Right hindlimb (tissue), 1 donor: ENCODE results near the gene ATP7A.
"Not testable (repeated sequence)": the region's sequence is repeated elsewhere in the genome, so short reads cannot be mapped to it uniquely, and the experiment has no call there.

Experiments
- DNase-seq: peaks from one replicate; pipeline ENCODE4 v3.0.0-alpha.2; 2018

The ATP7A gene

GRCh38 chrX:77910108-77910840, at the start of gene ATP7A:
Gene ATP7A, plus strand, starts transcription at chrX:77910693. Its CDS starts 60,949 bp downstream, at chrX:77971642.
- DNase-seq, result peak; percentile 93

GRCh38 chrX:77875372-77875771, 35.1 kb upstream of the ATP7A start:
- DNase-seq, result no peak

- not testable (repeated sequence) for DNase-seq
These were observed 29.1 kb upstream of the ATP7A start for GRCh38 chrX:77881418-77881817.

GRCh38 chrX:77892887-77893286, 17.6 kb upstream of the ATP7A start:
- no peak for DNase-seq

GRCh38 chrX:77893713-77894112, 16.8 kb upstream of the ATP7A start:
- no peak for DNase-seq

GRCh38 chrX:77894921-77895886, 15.3 kb upstream of the ATP7A start, which contains the start of gene MAGT1:
Gene MAGT1, minus strand, starts transcription at chrX:77895435. Its CDS starts 25 bp downstream, at chrX:77895410.
- peak; percentile 96 for DNase-seq

- DNase-seq, result peak; percentile 85
These were observed 11.2 kb upstream of the ATP7A start, which contains the start of gene COX7B for GRCh38 chrX:77899081-77899828. Gene COX7B, plus strand, starts transcription at chrX:77899468. Its CDS starts 86 bp downstream, at chrX:77899554.

GRCh38 chrX:77900688-77901087, 9.8 kb upstream of the ATP7A start:
- DNase-seq, result no peak

GRCh38 chrX:77901506-77901905, 9.0 kb upstream of the ATP7A start:
- DNase-seq, result no peak

- no peak for DNase-seq
These were observed 6.9 kb downstream of the ATP7A start for GRCh38 chrX:77917294-77917933.

- DNase-seq, result no peak
These were observed 8.1 kb downstream of the ATP7A start for GRCh38 chrX:77918568-77918967.

GRCh38 chrX:77919370-77919769, 8.9 kb downstream of the ATP7A start:
- not testable (repeated sequence) for DNase-seq

GRCh38 chrX:77922787-77923186, 12.3 kb downstream of the ATP7A start:
- no peak for DNase-seq

GRCh38 chrX:77924320-77924859, 13.9 kb downstream of the ATP7A start:
- no peak for DNase-seq

- no peak for DNase-seq
These were observed 15.3 kb downstream of the ATP7A start for GRCh38 chrX:77925764-77926163.

GRCh38 chrX:77930581-77930980, 20.1 kb downstream of the ATP7A start:
- DNase-seq, result no peak

- DNase-seq, result no peak
These were observed 25.4 kb downstream of the ATP7A start for GRCh38 chrX:77935886-77936285.

- no peak for DNase-seq
These were observed 25.8 kb downstream of the ATP7A start for GRCh38 chrX:77936299-77936698.

GRCh38 chrX:77937291-77937690, 26.8 kb downstream of the ATP7A start:
- no peak for DNase-seq

GRCh38 chrX:77938083-77938680, 27.7 kb downstream of the ATP7A start:
- DNase-seq, result no peak

- DNase-seq, result not testable (repeated sequence)
These were observed 34.5 kb downstream of the ATP7A start for GRCh38 chrX:77945031-77945430.
